Cerebellar nuclear complex (tissue), 1 donor: ENCODE results near the gene LMX1B.
"Not testable (repeated sequence)": the region's sequence is repeated elsewhere in the genome, so short reads cannot be mapped to it uniquely, and the experiment has no call there.

Experiments used
- DNase-seq, 2 experiments: peaks; one replicate each; lab custom pipeline; 2025; lab: John Stamatoyannopoulos, UW

LMX1B gene

GRCh38 chr9:126633881-126634558, 20.3 kb downstream of the LMX1B start:
- no peak for DNase-seq

GRCh38 chr9:126635061-126635460, 21.3 kb downstream of the LMX1B start:
- no peak for DNase-seq

- no peak for DNase-seq
These were observed 22.1 kb downstream of the LMX1B start for GRCh38 chr9:126635661-126636439.

GRCh38 chr9:126636983-126637798, 23.5 kb downstream of the LMX1B start:
- DNase-seq, result no peak

- DNase-seq, result no peak
These were observed 24.9 kb downstream of the LMX1B start for GRCh38 chr9:126638571-126639132.

GRCh38 chr9:126639318-126640000, 25.7 kb downstream of the LMX1B start:
- no peak for DNase-seq

- no peak for DNase-seq
These were observed 27.6 kb downstream of the LMX1B start for GRCh38 chr9:126641118-126641851.

GRCh38 chr9:126642010-126642744, 28.4 kb downstream of the LMX1B start:
- no peak for DNase-seq

GRCh38 chr9:126642839-126643238, 29.1 kb downstream of the LMX1B start:
- DNase-seq, result no peak

- no peak for DNase-seq
These were observed 30.3 kb downstream of the LMX1B start for GRCh38 chr9:126643945-126644527.

GRCh38 chr9:126646162-126646561, 32.4 kb downstream of the LMX1B start:
- DNase-seq, result no peak

GRCh38 chr9:126647585-126648411, 34.1 kb downstream of the LMX1B start:
- DNase-seq, result no peak

- no peak for DNase-seq
These were observed 35.7 kb downstream of the LMX1B start for GRCh38 chr9:126649477-126649876.

- DNase-seq, result no peak
These were observed 36.9 kb downstream of the LMX1B start for GRCh38 chr9:126650404-126651341.

GRCh38 chr9:126652140-126652582, 38.4 kb downstream of the LMX1B start:
- no peak for DNase-seq

- DNase-seq, result no peak
These were observed 40.4 kb downstream of the LMX1B start for GRCh38 chr9:126654124-126654523.

- DNase-seq, result not testable (repeated sequence)
These were observed 42.5 kb downstream of the LMX1B start for GRCh38 chr9:126656214-126656613.
